HCT116 (cell line): Measurements from ENCODE around the gene MRPS21.
"Not testable (repeated sequence)": the region's sequence is repeated elsewhere in the genome, so short reads cannot be mapped to it uniquely, and the experiment has no call there.

ENCODE experiments used
- CBX3 ChIP-seq: IDR thresholded peaks from 2 replicates; pipeline ENCODE4 v1.6.1; 2012; ENCODE audit warnings: low read depth
- CTCF ChIP-seq, 3 experiments: fragments of 200-600 bp in 1 of 3; sonication (generic) in 1 of 3; IDR thresholded peaks in 2 of 3; conservative IDR thresholded peaks in 1 of 3; 2 replicates each; pipeline ENCODE4 v1.5.1; 2012 to 2017; ENCODE audit warnings: low read depth in 2 of 3, low read length in 2 of 3, antibody characterized with exemption in 1 of 3, borderline replicate concordance in 1 of 3, control low read depth in 1 of 3, mild to moderate bottlenecking in 1 of 3, mixed read lengths in 1 of 3, mixed run types in 1 of 3, moderate library complexity in 1 of 3; ENCODE audit not compliant: insufficient read depth in 1 of 3
- EZH2 ChIP-seq: fragments of 200-600 bp; sonication (generic); IDR thresholded peaks from 2 replicates; pipeline ENCODE4 v1.6.1; 2017; ENCODE audit warnings: antibody characterized with exemption, mixed run types
- JUND ChIP-seq: IDR thresholded peaks from 2 replicates; pipeline ENCODE4 v1.6.1; 2012
- POLR2A ChIP-seq: IDR thresholded peaks from 2 replicates; pipeline ENCODE4 v1.7.0; 2011; ENCODE audit warnings: borderline replicate concordance; ENCODE audit not compliant: insufficient read depth, insufficient read length; ENCODE audit errors: extremely low read depth
- POLR2AphosphoS5 ChIP-seq: IDR thresholded peaks from 2 replicates; pipeline ENCODE4 v1.6.1; 2011; ENCODE audit warnings: mild to moderate bottlenecking, low read depth, low read length, moderate library complexity
- RAD21 ChIP-seq: IDR thresholded peaks from 2 replicates; pipeline ENCODE4 v1.6.1; 2012; ENCODE audit warnings: low read depth, mild to moderate bottlenecking
- YY1 ChIP-seq: IDR thresholded peaks from 2 replicates; pipeline ENCODE4 v1.6.1; 2011; ENCODE audit warnings: low read length, low read depth, moderate library complexity, mild to moderate bottlenecking; ENCODE audit not compliant: insufficient replicate concordance; ENCODE audit errors: extremely low read depth

- TF ChIP-seq POLR2AphosphoS5; JUND; POLR2A; CTCF (IDR thresholded peaks at IDR 0.05 in 2 of 3, conservative IDR thresholded peaks at IDR 0.05 in 1 of 3; ENCODE audit: borderline replicate concordance in 1 of 3, insufficient read depth in 1 of 3, low read depth in 2 of 3, low read length in 2 of 3); CBX3; EZH2; YY1; RAD21: not testable (repeated sequence)
These were observed 21.0 kb downstream of the MRPS21 start for GRCh38 chr1:150314691-150315090.
